Inflammatory macrophage treated with lipopolysaccharide for 4 hours (primary cell): Measurements from ENCODE around the gene B3GLCT.
"Not testable (repeated sequence)": the region's sequence is repeated elsewhere in the genome, so short reads cannot be mapped to it uniquely, and the experiment has no call there.

Experiments
- DNase-seq: peaks from one replicate; pipeline ENCODE4 v3.0.0-alpha.2; 2020

B3GLCT gene

DNA sequence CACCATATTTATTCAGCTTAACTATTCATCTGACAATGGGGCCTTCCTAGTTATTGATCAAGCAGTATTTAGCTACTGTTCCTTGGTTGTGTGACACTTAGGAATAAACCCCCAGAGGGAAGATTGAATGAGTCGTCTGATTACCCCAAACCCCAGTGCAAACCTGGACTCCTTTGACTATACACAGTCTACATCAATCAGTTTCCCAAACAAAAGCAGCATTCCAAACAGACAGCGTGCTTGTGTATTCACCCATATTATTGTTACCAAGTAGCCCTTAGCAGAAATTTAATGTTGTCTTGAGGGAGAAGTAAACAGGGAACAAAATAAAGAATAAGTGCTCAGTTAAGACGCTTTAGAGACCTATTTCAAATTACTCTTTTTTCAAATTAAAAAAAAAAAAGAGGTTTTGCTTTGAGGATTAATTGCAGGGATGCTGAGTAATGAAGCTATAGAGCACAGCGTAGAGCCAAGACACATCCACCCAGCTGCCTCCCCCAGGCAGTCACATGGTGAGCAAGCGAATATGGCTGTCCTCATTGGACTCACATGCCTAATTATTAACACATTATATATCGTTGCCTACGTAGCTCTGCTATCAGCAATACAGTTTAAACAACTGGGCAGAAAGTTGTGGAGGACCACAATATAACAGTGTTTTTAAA is 14.7 kb upstream of the B3GLCT start:
- DNase-seq, result no peak

DNA sequence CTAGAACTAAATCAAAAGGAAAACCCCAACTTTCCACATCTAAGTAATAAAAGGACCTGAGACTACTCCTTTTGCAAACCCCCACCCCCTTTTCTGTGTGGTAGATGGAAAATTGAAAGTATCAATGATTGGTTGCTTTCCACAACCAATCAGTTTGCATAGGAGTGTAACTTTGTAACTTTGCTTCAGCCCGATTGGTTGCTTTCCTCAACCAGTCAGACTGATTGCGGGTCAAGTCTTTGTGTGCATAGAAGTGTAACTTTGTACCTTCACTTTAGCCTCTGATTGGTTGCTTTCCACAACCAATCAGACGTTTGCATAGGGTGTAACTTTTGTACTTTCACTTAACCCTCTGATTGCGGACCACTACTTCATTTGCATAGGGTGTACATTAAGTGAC is 8.0 kb upstream of the B3GLCT start:
- DNase-seq, result no peak

DNA sequence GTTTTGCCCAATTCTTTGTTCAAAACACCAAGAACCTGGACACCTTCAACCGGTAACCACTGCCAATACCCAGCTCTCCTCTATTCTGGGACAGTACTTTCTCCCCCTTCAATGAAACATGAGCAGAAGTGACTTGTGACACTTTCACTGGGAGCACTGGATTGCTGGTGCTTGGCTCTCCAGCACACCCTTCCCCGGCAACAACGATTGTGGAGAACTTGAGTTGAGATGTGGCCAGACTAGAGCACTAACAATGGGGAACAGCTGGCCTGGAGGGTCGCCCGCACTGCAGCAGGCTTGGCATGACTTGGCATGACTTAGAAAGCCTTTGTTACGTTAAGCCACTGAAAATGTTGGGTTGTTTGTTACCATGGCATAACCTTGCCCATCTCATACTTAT is 7.5 kb upstream of the B3GLCT start:
- DNase-seq, result no peak

DNA sequence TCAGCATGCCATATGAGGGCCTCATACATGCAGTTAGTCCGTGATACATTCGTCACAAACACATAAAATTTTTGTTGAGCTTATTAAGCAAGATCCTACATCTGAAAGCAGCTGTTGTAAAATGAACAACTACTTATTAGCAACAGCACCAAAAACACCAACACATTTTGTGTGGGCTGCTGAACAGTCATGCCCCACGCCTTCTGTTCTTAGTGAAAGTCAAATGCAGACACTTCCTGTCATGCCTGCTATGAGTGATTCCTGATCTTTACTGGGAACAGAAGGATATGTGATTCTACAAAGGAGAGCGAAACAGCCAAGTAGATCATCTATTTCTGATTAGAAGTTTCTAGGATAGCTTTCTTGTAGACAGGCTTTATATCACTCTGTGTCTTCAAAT is 4.2 kb upstream of the B3GLCT start:
- DNase-seq, result peak; percentile 68

DNA sequence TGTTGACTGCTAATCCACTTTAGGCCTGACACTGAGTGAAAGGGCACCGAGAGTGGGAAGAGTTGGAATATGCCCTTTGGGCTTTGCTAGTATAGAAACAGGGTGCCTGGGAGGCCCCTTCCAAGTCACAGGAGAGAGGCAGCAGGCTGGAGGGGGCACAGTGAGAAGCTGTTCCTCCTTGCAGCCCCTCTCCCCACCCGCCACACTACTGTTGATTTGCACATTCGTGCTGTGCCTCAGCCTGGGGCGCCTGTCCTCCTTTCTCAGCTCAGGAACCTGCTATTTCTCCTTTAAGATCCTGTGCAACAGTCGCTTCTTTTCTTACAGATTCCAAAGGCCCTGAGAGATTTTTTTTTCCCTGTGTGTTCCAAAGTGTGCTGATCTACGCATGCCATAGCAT is 2.8 kb upstream of the B3GLCT start:
- DNase-seq, result no peak

DNA sequence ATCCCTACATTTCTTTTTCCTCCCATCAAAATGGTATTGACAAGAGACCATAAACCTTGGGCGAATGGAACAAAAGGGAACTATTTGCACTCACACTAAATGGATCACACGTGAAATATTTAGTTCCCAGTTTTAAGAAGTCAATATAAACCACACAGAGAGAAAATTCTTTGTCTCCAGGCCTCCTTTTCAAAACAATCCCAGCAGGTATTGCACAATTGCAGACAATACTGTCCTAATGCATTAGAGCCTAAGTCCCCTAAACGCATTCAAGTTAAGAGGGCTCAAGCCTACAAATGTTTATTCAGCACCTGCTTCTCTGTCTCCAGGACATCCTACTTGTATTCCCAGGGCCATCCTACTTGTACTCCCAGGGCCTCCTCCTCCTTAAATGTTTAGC is 1.3 kb upstream of the B3GLCT start:
- DNase-seq, result peak; percentile 38

DNA sequence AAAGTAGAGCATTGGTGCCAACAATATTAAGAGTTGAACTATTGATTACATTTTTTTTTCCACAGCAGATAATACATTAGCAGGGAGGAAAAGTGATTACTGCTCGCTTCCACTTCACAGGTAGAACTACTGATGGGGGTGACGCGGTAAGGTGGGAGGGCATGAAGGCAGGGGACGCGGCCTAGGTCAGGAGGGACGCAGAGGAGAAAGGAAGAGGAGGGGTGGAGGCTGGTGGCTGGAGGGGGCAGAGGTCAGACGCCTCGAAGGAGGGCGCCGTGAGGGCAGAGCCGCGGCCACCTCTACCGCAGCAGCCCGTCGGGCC is 287 bp upstream of the B3GLCT start:
- DNase-seq, result no peak

DNA sequence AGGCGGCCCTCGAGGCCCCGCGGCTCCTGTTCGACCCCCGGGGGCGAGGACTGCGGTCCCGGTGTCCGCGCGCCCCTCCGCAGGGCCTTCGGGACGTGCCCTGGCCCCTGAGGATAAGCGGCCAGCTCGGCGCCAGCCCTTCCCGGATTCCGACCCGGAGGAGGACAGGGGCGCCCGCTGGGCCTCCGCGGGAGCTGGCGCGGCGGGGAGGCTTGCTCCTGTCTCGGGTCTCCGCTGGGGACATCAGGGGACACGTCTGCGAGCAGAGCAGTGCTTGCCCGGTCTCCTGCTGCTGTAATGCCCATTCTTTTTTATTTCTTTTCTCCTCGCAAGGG is 829 bp downstream of the B3GLCT start:
- DNase-seq, result peak; percentile 44

DNA sequence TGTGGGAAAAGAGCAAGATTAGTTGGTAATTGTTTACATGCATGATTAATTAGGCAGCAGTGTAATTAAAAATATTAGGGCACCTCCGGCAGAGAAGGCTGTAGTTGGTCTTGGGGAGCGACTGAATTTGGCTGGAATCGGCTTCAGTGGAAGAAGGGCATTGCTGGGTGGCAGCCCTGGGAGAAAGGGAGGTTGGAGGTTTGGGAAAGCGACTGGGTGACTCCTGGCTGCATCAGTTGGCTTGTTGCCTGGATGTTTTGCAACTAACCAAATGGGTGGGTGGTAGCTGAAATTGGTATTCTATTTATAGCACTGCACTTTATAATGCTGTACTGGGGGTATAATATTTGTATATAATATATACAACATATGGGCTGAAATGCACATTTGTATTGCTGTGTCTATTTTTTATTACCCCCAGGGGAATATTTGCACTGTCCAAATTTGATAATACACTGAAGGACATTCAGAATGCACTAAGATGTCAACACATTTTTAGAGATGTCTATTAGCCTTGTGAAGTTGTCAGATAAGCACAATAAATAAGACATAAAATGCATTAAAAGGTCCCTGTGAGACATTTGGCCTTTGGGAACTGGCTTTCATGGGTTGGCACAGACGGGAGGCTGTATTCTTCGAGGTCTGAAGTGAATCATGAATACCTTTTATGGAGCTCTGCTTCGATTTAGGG is 1.7 kb downstream of the B3GLCT start:
- DNase-seq, result peak; percentile 33

DNA sequence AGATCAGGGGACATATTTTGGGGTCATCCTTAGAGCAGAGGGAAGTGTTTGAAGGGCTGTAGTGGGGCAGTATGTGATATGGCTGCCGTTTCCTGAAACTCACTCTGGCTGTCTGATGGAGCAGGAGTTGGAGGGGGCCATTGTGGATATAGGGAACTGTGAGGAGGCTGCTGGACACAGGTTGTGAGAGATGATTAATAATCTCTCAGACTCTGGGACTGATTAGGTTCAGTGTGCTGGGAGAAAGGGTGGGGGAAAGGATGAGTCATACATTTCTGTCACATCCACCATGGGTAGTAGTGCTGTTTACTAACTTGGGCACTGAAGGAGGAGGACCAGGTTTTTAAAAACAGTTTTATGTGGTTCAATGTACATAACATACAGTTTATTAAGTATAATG is 4.8 kb downstream of the B3GLCT start:
- DNase-seq, result no peak

DNA sequence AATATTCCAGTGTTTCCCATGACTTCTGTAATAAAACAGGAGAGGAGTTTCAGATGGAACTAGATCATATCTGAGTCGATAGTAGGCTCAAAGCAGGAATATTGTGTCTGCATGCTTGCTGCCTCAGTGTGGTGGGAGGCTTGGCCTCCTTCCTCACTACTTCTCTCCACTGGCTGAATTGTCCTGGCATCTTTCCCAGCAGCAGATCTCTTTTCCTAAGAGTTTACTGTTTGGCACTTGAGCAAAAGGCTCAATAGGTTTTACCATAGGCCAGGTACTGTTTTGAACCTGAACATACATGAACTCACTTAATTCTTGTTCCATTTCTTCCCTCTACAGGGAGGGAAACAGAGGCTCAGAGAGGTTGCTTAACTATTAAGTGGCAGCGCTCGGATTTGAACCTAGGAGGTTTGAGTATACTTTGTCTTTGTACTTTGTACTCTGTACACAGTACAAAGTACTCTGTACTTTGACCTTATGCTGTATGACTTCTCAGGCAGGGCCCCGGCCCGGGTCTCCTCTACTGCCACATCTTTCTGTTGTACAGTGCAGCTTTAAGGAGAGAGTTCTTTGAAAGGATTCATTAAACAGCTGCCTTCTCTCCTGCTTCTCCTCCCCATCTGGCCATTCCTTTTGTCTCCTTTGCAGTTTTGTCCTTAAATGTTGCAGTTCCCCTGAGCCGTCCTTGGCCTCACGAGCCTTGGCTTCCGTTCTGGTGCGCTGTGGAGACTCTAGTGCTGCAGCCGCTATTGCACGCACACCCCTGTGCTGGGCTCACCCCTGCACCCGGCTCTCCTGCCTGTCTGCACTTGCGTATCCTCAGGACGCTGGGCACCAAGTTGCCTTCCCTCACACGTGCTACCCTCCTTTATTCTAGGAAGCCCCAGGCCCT is 8.1 kb downstream of the B3GLCT start:
- no peak for DNase-seq

DNA sequence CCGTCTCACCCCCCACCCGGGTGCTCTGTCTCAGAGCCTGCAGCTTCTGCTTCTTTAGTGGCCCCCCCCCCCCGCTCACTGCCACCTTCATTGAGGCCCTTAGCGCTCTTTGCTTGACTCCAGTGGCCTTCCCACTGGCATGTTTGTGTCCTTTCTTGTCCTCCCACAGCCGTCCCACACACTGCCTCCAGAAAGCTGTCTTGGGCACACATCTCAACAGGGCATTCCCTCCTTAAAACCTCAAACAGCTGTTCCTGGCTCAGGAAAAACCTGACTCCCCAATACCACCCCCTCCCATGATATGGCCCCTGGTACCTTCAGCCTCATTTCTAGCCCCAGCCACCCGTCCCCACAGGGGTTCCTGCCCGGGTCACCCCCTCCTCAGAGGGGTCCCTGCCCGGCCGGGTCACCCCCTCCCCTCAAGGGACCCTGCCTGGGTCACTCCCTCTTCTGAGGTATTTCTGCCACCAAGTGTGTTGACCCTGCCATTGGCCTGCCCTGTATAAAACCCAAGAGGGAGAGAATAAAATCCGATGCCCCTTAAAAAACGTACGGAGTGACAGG is 8.9 kb downstream of the B3GLCT start:
- no peak for DNase-seq

DNA sequence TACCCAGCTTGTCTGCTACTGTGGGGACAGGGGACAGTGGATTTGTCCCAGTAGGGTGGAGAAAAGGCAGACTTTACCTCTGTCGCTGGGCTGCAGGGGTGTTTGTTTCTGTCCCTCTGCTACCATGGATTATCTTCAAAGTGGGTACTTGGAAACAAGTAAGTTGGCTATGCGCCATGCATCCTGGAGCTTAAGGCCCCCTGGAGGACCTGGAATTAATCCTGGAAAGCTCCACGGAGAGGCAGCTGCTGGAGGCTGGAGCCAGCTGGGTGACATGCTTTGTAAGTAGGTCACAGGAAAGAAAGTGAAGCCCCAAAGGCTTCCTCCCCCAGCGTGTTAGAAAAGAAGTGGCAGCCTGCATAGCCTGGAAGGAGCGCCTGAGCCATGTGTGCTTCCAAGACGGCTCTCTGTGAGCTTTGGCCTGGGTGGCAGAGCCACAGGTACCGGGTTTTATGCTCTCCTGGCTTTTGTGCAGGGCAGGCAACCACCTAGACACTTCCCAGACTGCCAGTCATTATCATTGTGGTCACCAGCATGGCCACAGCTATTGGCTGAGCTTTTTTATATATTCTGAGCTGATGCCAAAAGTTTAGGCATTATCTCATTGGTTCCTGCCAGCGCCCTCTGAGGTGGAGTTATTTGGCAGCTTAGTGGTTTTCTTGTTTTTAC is 9.5 kb downstream of the B3GLCT start:
- no peak for DNase-seq

DNA sequence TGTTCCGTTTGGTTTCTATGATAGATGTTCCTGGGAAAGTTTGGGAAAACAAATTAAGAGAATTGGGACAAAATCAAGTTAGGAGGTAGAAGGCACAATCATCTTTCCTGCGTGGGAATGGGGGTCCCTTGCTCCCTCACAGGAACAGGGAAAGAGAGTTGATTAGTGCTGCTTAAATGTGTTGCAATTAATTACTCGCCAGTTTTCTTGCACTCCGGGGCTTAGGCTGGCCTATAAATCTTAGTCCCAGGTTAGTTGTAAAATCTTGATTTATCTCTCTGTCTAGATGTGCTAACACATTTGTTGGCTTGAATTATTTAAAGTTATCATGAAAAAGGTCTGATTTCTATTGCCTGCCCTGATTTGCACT is 10.1 kb downstream of the B3GLCT start:
- DNase-seq, result no peak

DNA sequence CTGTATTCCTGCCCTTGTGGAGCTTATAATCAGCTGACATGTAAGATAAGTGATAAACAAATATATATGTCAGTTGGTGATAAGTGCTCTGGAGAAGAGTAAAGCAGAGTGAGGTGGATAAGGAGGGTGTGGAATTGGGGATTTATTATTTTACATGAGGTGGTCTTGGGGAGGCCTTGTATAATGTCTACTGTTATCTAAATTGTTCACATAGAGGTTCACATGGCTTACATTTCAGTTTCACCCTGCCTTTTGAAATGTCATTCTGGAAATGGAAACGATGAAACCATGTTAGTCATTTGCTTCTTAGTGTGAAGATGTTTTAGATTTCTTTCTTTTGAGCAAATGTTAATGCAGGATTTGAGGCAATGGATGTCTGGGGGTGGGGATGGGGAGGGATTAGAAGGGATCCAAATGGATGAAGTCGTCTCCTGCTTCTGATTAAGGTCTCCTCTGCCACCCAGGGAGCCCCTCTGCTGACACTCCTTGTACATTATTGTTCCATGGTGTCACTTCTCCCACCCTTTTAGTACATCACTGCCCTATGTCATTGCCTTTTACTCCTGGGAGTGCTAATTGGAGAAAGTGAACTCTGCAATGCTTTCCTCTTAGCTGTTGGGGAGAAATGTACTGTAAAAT is 14.0 kb downstream of the B3GLCT start:
- no peak for DNase-seq

DNA sequence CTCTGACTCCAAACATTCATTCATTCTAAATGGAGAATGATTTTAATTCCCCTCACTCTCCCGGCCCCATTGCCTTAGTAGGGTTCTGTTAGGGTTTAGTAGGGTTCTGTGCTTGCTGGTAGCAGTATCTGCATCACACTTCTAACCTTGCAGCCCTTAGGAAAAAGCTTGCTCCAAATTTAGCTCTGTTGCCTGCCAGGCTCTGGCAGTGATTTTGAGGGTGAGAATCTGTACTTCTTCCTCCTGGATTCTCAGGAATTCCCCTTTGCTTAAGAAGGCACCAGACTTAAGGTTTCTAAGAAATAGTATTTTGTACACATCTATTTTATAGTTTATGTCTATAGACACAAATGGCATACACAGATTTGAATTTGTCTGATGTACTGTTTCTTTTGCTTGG is 14.7 kb downstream of the B3GLCT start:
- DNase-seq, result no peak

DNA sequence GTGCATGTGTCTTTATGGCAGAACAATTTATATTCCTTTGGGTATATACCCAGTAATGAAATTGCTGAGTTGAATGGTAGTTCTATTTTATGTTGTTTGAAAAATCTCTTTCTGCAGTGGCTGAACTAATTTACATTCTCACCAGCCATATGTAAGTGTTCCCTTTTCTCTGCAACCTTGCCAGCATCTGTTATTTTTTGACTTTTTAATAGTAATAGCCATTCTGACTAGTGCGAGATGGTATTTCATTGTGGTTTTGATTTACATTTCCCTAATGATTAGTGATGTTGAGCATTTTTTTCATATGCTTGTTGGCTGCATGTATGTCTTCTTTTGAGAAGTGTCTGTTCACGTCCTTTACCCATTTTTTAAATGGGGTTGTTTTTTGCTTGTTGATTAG is 17.1 kb downstream of the B3GLCT start:
- not testable (repeated sequence) for DNase-seq

DNA sequence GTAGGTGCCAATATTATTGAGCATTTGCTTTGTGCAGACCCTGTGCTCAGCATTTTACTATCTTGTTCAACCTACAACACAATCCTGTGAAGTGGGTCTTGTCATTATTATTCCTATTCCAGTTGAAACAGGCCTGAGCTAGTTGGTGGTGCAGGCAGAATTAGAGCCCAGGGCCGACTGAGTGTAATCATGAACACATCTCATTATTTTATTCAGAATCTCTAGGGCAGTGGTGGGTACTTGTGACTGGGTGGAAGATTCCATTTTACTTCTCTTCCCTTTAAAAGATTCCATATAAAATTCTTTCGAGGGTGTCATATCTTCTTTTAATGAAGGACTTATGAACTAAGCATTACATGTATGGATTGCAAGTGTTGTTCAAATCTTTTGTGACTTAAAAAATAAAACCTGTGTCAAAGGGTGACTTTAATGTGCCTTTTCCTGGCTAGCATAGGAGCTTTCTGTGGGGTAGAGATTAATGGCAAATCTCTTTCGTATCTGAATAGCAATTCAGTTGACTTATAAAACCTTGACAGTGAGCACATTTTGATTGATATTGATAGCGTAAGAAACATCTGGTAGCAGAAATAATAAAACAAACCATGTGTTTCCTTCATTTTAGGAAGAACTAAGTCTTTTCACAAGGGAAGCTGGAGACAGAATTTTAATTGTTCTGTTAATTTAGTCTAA is 20.3 kb downstream of the B3GLCT start:
- DNase-seq, result no peak

DNA sequence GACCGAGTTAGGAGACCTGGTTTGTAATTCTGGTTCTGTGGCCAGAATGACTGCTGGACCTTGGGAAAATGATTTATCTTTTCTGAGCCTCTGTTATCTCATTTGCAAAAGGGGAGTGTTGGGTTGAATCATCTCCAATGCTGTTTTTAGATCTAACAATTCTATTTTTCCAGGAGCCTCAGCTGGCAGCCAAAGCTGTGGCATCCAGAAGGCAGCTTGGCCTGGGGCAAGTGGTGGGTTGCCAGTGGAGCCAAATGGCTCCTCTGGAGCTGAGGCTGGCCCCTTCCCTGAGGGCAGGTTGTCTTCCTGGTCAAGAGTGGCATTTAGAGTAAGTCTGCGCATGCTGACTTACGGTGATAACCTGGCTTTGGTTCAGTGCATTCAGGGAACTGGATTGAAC is 21.3 kb downstream of the B3GLCT start:
- DNase-seq, result no peak

DNA sequence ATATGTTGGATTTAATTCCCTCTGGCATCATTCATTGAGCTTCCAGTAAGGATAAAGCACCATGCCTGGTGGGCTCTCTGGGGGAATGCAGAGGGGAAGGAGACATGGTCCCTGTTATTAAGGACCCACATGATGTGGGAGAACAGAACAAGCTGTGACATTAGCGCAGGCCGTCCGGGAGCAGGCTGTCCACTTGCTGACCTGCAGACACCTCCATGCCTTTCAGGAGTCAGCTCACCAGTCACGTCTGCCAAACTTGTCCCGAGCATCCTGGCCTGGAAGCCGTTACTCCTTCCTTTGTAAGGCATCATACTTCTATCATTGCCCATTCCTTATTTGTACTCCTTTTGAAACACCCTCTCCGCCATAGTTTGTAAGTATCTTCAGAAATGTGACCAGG is 23.4 kb downstream of the B3GLCT start:
- no peak for DNase-seq

DNA sequence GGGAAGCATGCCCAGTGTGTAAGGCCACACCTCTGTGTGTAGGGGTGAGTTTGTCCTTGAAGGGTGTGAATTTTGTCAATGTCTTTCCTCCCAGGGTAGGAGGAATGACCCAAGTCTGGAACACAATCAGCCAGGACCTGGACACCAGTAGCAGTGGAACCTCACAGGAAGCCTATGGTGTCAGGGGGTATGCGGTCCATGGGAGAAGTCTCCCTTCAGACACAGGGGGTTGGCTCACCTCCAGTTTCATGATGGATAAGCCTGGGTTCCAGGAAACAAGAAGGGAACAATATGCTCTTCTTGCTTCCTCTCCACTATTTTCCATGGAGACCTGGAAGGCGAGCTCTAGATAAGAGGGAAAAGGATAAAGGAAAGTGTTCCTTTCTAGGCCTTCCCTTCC is 23.9 kb downstream of the B3GLCT start:
- DNase-seq, result no peak

DNA sequence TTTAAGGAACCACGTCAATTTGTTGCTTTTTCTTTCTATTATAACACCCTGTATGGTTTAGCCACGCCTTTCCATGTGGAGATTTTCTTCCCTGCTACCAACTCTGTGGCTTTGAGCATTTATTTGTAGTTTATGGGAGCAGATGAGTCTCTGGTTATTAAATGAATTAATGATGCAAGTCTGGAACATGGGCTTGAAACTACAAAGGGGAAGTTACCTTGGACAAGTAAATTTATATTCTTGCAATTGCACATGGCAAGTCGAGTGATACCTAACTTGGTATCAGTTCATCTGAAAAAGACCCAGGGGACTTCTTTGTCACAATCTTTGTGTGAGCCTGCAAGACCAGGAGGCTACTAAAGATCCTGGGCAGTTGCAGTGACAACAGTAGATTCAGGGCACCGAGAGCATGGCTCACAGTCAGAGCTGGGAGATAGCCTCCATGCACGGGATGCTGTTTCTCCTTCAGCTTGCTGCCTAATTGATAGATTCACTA is 24.4 kb downstream of the B3GLCT start:
- DNase-seq, result no peak
